Measurements from ENCODE around the gene GGPS1. TPM values are rescaled to one million over a fixed set of nuclear protein-coding genes. Genes with fewer than 3 reads are reported as not detected.

Gene GGPS1
- total and polyA plus RNA-seq, 5 donors from 2014 or later = 30.8 to 82.0 (median 75.4) TPM

DNA sequence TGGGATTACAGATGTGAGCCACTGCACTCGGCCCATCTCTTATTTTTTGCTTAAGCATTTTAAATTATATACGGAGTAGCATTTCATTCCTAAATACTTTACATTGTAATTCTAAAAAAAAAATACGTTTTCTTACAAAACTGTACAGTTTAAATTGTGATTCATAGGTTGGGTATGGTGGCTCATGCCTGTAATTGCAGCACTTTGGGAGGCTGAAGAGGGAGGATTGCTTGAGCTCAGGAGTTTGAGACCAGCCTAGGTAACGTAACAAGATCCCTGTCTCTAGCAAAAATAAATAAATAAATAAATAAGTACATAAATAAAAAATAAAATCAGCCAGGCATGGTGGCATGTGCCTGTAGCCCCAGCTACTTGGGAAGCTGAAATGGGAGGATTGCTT is 63.5 kb downstream of the GGPS1 start:
- Mint-ChIP-seq H3K36me3 (peaks cover 10% of the 10 kb centered on the region), H3K9me3 (peaks cover 0 to 6% (median 2%) of the 10 kb centered on the region in 7 donors), H3K27ac (no peak overlapping the region), H3K4me1 (peaks cover 0 to 12% (median 4%) of the 10 kb centered on the region in 4 donors), H3K27me3 (no peaks in the 10 kb centered on the region), H3K4me3 (no peak overlapping the region)
- H3K4me3 ChIP-seq (ENCODE audit: low read depth, low read length) = no peak overlapping the region
- H3K4me1 ChIP-seq (ENCODE audit: control insufficient read depth, insufficient read depth, low read length, poor library complexity, severe bottlenecking) = no peaks in the 10 kb centered on the region
- DNase-seq (no peak), ATAC-seq (ENCODE audit: low read depth in 2 of 2) (no peak)
- H3K27me3 ChIP-seq (ENCODE audit: control insufficient read depth, insufficient read depth, low read length) = no peaks in the 10 kb centered on the region
- H3K9me3 ChIP-seq (ENCODE audit: control insufficient read depth in 2 of 2, low read length in 2 of 2) = no peaks in the 10 kb centered on the region
- H3K36me3 ChIP-seq (ENCODE audit: control insufficient read depth, insufficient read depth, low read length) = no peaks in the 10 kb centered on the region
- H3K27ac ChIP-seq (ENCODE audit: insufficient read depth, low read length, poor library complexity, severe bottlenecking) = no peak overlapping the region

Other genes starting within 250 kb of the GGPS1 start
- gene TOMM20, start 199.7 kb upstream of the GGPS1 start, total RNA-seq = 102 TPM
- gene TOMM20, start 199.7 kb upstream of the GGPS1 start, polyA plus RNA-seq = 10 to 100 TPM; 50.5 to 67.9 (median 55.2) TPM
- 175 TPM for gene RBM34, start 167.3 kb upstream of the GGPS1 start, total RNA-seq
- 10 to 100 TPM; 68.9 to 74.8 (median 70.2) TPM for gene RBM34, start 167.3 kb upstream of the GGPS1 start, polyA plus RNA-seq
- 192 TPM for gene ARID4B, start 391 bp upstream of the GGPS1 start, total RNA-seq
- 10 to 100 TPM; 52.6 to 63.4 (median 56.1) TPM for gene ARID4B, start 391 bp upstream of the GGPS1 start, polyA plus RNA-seq
- 19.7 TPM for gene TBCE, start 38.9 kb downstream of the GGPS1 start, total RNA-seq
- gene TBCE, start 38.9 kb downstream of the GGPS1 start, polyA plus RNA-seq = 10 to 100 TPM; 13.9 to 21.4 (median 19.1) TPM
- gene B3GALNT2, start 175.9 kb downstream of the GGPS1 start, total RNA-seq = 6.6 TPM
- 1 to 10 TPM; 1.5 to 6.3 (median 4.1) TPM for gene B3GALNT2, start 175.9 kb downstream of the GGPS1 start, polyA plus RNA-seq